ENCODE results near the gene ELMO2.

ELMO2 gene

DNA sequence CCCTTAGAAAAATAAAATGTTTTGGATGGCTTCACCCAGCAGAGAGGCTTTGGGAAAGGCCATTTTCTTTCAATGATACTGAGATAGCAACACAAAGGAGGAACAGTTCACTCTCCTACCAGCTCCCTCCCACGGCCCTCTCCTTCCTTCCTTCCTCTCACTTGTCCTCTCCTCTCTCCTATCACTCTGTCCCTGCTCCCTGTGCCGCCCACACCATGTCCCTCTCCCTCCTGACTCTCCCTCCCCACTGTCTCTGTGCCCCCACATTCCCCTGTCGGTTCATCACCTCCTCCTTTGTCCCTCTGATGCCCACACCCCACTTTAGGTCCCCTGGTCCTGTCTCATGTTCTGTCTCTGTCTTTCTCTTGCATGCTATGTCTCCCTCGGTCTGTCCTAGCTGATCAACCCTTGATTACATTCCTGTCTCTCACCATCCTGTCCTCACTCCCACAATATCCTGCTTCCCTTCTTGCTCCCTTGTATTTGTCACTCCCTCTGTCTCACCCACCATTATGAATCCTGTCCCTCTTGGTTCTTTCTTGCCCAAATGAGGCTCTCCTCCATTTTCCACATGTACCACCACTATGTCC, 30.1 kb downstream of the ELMO2 start:
- H3K27ac ChIP-seq: no peak overlapping the region
- no peak for TF ChIP-seq ZFX (IDR thresholded peaks at IDR 0.05; ENCODE audit: borderline replicate concordance)
- TF ChIP-seq, protein P1, sequence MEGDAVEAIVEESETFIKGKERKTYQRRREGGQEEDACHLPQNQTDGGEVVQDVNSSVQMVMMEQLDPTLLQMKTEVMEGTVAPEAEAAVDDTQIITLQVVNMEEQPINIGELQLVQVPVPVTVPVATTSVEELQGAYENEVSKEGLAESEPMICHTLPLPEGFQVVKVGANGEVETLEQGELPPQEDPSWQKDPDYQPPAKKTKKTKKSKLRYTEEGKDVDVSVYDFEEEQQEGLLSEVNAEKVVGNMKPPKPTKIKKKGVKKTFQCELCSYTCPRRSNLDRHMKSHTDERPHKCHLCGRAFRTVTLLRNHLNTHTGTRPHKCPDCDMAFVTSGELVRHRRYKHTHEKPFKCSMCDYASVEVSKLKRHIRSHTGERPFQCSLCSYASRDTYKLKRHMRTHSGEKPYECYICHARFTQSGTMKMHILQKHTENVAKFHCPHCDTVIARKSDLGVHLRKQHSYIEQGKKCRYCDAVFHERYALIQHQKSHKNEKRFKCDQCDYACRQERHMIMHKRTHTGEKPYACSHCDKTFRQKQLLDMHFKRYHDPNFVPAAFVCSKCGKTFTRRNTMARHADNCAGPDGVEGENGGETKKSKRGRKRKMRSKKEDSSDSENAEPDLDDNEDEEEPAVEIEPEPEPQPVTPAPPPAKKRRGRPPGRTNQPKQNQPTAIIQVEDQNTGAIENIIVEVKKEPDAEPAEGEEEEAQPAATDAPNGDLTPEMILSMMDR (IDR thresholded peaks at IDR 0.05): no peak

DNA sequence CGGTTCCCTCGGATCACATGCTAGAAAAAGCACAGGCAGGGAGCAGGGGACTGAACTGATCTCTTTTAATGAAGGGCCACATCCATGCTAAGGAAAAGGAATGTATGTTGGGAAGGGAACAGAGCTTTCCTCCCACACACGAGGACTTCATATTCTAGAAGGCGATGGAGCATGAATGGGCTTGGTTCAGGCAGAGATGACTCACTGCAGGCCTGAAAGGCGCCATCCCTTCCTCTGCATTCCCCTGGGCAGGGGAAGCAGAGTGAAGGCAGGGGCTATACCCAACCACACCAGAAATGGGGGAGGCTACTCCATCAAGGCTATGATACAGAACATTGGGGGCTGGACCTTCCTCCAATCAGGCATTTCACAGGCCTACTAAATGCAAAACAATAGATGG, 30.6 kb downstream of the ELMO2 start:
- H3K27ac ChIP-seq: no peak overlapping the region
- no peak for TF ChIP-seq ZFX (IDR thresholded peaks at IDR 0.05; ENCODE audit: borderline replicate concordance)
- TF ChIP-seq, protein P1 (IDR thresholded peaks at IDR 0.05): no peak

DNA sequence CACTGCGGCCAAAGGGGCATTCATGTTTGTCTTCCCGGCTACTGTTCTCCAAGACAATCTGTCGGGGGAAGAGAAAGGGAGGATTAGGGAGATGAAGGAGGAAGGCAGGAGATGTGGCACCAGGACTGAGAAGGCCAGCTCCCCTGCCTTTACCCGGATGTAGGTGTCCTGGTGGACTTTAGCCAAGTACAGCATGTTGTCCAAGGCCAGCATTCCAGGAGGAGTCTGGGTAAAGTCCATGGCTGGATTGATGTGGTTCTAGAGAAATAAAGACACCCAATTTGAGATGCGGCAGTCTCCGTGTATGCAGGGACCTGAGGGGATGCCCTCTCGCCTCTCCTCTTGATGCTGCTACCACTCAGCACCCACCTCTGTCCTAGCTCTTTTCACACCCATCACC, 32.0 kb downstream of the ELMO2 start:
- no peak for TF ChIP-seq ZFX (IDR thresholded peaks at IDR 0.05; ENCODE audit: borderline replicate concordance)
- TF ChIP-seq, protein P1 (IDR thresholded peaks at IDR 0.05): no peak
- no peak overlapping the region for H3K27ac ChIP-seq

DNA sequence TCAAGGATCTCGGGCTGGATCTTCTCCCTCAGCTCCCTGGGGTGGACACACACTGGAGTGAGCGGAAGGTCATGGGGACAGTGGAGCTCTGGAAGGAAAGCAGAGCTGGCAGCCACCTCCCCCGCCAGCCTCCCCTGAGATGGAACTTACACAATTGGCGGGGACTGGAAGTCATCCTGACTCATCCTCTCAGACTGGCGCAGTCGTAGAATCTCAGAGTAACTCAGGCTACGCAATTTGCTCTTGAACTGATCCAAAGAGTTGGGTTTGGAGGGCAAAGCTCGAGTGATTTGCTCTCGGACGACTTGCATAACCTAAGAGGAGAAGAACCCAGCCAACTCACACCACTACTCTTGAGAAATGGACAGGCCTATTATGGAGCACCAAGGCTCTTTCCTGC, 34.8 kb downstream of the ELMO2 start:
- no peak for TF ChIP-seq ZFX (IDR thresholded peaks at IDR 0.05; ENCODE audit: borderline replicate concordance)
- TF ChIP-seq, protein P1 (IDR thresholded peaks at IDR 0.05): no peak
- no peak overlapping the region for H3K27ac ChIP-seq

DNA sequence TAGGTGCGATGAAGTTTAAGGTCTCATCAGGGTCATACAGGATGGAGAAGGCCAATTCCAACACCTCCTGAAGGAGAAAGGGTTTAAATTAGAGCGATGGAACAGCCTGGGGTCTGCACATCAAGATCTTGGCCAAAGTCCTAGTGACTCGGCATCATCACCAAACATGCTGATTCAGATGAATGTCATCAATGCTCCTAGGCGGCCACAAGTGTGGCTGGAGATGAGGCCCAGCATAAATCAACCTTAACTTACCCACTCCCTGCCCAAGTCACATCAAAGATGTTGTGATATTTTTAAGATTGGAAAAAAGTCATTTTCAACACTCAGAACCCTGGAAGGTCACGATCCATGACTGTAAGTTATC, 37.5 kb downstream of the ELMO2 start:
- H3K27ac ChIP-seq: no peak overlapping the region
- TF ChIP-seq, protein P1 (IDR thresholded peaks at IDR 0.05): no peak
- TF ChIP-seq ZFX (IDR thresholded peaks at IDR 0.05; ENCODE audit: borderline replicate concordance): no peak

DNA sequence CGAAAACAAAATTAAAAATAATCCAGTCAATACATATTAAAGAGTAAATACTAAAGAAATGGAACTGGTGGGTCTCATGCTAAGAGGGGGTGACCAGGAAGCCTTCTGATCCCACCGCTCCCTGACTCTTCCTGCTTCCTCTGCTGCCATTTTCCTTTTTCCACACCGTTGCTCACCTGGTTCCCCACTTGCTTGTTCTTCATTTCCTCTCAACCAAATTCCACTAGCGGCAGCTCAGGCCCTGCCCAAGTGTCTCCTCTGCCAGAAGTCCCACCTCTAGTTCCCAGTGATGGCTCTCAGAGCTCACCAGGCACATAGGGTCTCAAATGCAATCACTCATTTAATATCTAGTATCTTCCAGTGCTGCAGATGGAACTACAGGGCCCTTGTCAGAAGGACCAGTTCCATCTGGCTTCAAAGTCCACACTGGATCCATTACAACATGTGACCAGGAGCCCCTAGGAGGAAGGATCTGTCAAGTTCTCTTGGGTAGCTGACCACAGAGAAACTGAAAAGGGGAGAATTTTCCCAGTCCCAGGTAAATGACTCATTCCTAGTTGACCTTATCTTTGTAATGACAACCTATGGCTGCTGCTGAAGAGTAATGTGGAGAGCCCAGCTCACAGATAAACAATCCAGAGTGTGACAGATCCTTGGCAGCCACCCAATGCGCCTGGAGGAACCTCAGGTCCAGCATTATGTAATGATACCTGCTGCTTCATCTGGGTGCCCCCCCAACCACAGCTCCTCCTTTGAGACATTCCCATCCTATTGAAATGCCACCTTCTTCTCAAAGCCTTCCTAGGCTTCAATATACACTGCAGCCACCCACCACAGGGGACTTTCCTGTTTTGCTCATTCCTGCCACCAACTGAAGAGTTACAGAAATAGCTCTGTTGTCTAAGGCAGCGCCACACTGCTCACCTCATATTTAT, 38.2 kb downstream of the ELMO2 start:
- TF ChIP-seq ZFX (IDR thresholded peaks at IDR 0.05; ENCODE audit: borderline replicate concordance): no peak
- TF ChIP-seq, protein P1 (IDR thresholded peaks at IDR 0.05): no peak
- H3K27ac ChIP-seq: no peak overlapping the region

DNA sequence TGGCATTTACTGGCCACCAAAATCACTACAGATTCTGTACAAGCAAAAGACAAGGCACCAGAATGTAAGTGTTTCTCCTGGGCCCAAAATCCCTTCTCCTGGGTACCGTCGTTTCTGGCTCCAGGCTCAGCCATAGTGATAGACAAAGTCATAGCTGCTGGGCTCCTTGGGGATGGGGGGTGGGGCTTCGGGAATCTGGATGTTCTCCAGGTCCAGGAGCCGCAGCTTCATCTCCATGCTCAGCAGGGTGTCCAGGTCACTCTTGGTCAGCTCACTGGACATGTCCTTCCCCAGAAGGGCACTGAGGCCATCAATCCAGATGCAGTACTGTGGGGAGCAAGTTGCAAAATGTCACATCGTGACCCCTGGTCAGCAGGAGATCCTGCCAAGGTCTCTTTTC, 39.2 kb downstream of the ELMO2 start:
- TF ChIP-seq, protein P1 (IDR thresholded peaks at IDR 0.05): no peak
- TF ChIP-seq ZFX (IDR thresholded peaks at IDR 0.05; ENCODE audit: borderline replicate concordance): no peak
- H3K27ac ChIP-seq: no peak overlapping the region

Data from 22Rv1 (cell line).